Parathyroid adenoma (tissue), 2 donors: ENCODE data around the gene SEC14L3.

Source experiments
- H2AFZ ChIP-seq: fragments of 300-600 bp; sonication (generic); one replicate; pipeline ENCODE4 v1.7.0; 2017; ENCODE audit warnings: antibody characterized with exemption, mild to moderate bottlenecking
- H3K27ac ChIP-seq: fragments of 300-600 bp; sonication (generic); one replicate; pipeline ENCODE4 v1.7.0; 2017
- H3K27me3 ChIP-seq: fragments of 300-600 bp; sonication (generic); one replicate; pipeline ENCODE4 v1.7.0; 2017; ENCODE audit warnings: low read length; ENCODE audit not compliant: control insufficient read depth, insufficient read depth
- H3K36me3 ChIP-seq: fragments of 300-600 bp; sonication (generic); one replicate; pipeline ENCODE4 v1.7.0; 2017; ENCODE audit warnings: low read length; ENCODE audit not compliant: control insufficient read depth, insufficient read depth
- H3K4me1 ChIP-seq: fragments of 300-600 bp; sonication (generic); one replicate; pipeline ENCODE4 v1.7.0; 2017; ENCODE audit warnings: control low read depth
- H3K4me2 ChIP-seq: fragments of 300-600 bp; sonication (generic); one replicate; pipeline ENCODE4 v1.7.0; 2017; ENCODE audit warnings: low read length
- H3K4me3 ChIP-seq: fragments of 300-600 bp; sonication (generic); one replicate; pipeline ENCODE4 v1.7.0; 2017; ENCODE audit warnings: low read depth, low read length
- H3K79me2 ChIP-seq: fragments of 300-600 bp; sonication (generic); one replicate; pipeline ENCODE4 v1.7.0; 2017; ENCODE audit warnings: control low read depth
- H3K9ac ChIP-seq: fragments of 300-600 bp; sonication (generic); one replicate; pipeline ENCODE4 v1.7.0; 2017; ENCODE audit warnings: mild to moderate bottlenecking
- H3K9me3 ChIP-seq: fragments of 300-600 bp; sonication (generic); one replicate; pipeline ENCODE4 v1.7.0; 2017; ENCODE audit warnings: low read length; ENCODE audit not compliant: control insufficient read depth
- CTCF ChIP-seq: fragments of 300-600 bp; sonication (generic); IDR thresholded peaks from one replicate; pipeline ENCODE4 v1.7.0; 2017; ENCODE audit warnings: antibody characterized with exemption, mild to moderate bottlenecking
- donor health status: primary hyperparathyroidism.

Gene SEC14L3

GRCh38 chr22:30432520-30432919 is 39.3 kb downstream of the SEC14L3 start:
- no peak overlapping the region for H3K4me3 ChIP-seq
- TF ChIP-seq CTCF = no peak
- no peaks in the 10 kb centered on the region for H3K9me3 ChIP-seq
- H3K27ac ChIP-seq = no peak overlapping the region
- H3K79me2 ChIP-seq = no peaks in the 10 kb centered on the region
- H3K9ac ChIP-seq = no peak overlapping the region
- H3K36me3 ChIP-seq = no peaks in the 10 kb centered on the region
- no peak overlapping the region for H2AFZ ChIP-seq
- no peaks in the 10 kb centered on the region for H3K4me1 ChIP-seq
- H3K4me2 ChIP-seq = no peak overlapping the region
- no peaks in the 10 kb centered on the region for H3K27me3 ChIP-seq

- no peaks in the 10 kb centered on the region for H3K27me3 ChIP-seq
- no peak overlapping the region for H3K4me2 ChIP-seq
- no peaks in the 10 kb centered on the region for H3K79me2 ChIP-seq
- H3K9ac ChIP-seq = no peak overlapping the region
- no peaks in the 10 kb centered on the region for H3K9me3 ChIP-seq
- H3K4me3 ChIP-seq = no peak overlapping the region
- H2AFZ ChIP-seq = no peak overlapping the region
- H3K36me3 ChIP-seq = no peaks in the 10 kb centered on the region
- no peak overlapping the region for H3K27ac ChIP-seq
- no peaks in the 10 kb centered on the region for H3K4me1 ChIP-seq
- TF ChIP-seq CTCF = no peak
Measured at GRCh38 chr22:30432096-30432495, 39.7 kb downstream of the SEC14L3 start.

- Histone ChIP-seq H2AFZ (no peak overlapping the region), H3K9ac (no peak overlapping the region), H3K36me3 (no peaks in the 10 kb centered on the region), H3K4me1 (no peaks in the 10 kb centered on the region), H3K4me3 (no peak overlapping the region), H3K79me2 (no peaks in the 10 kb centered on the region), H3K27ac (no peak overlapping the region), H3K27me3 (no peaks in the 10 kb centered on the region), H3K9me3 (no peaks in the 10 kb centered on the region), H3K4me2 (no peak overlapping the region)
- no peak for TF ChIP-seq CTCF
Measured at GRCh38 chr22:30430933-30431332, 40.9 kb downstream of the SEC14L3 start.

DNA sequence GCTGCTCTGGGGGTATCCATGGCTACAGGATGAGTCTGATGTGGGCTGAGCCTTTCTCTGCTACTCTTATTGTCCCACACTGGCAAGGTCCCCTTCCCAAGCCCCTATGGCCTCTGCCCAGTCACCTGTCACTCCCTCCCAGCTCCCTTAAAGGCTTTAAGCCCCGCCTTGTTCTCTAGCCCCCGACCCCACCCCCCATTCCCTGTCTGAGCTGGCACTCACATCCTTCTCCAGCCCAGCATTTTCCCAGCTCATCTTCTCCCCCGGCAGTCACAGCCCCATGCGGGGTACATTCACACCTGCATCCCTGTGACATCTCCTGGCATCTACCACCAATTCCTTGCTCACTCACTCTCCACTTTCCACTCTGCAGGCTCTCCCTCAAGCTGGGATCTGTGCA is 41.9 kb downstream of the SEC14L3 start:
- no peaks in the 10 kb centered on the region for H3K27me3 ChIP-seq
- H3K79me2 ChIP-seq = no peaks in the 10 kb centered on the region
- H3K27ac ChIP-seq = no peak overlapping the region
- no peak overlapping the region for H3K4me3 ChIP-seq
- no peak overlapping the region for H2AFZ ChIP-seq
- H3K9me3 ChIP-seq = no peaks in the 10 kb centered on the region
- H3K4me1 ChIP-seq = no peaks in the 10 kb centered on the region
- no peak overlapping the region for H3K4me2 ChIP-seq
- H3K9ac ChIP-seq = no peak overlapping the region
- no peaks in the 10 kb centered on the region for H3K36me3 ChIP-seq
- no peak for TF ChIP-seq CTCF

- Histone ChIP-seq H3K4me3 (no peak overlapping the region), H3K27ac (no peak overlapping the region), H3K4me2 (no peak overlapping the region), H3K79me2 (no peaks in the 10 kb centered on the region), H3K4me1 (no peaks in the 10 kb centered on the region), H3K36me3 (no peaks in the 10 kb centered on the region), H3K9ac (no peak overlapping the region), H3K27me3 (no peaks in the 10 kb centered on the region), H2AFZ (no peak overlapping the region), H3K9me3 (no peaks in the 10 kb centered on the region)
- TF ChIP-seq CTCF = no peak
Measured at GRCh38 chr22:30427871-30428270, 43.9 kb downstream of the SEC14L3 start.
